GM21723 (cell line): Measurements from ENCODE around the gene NBAS.
"Not testable (repeated sequence)": the region's sequence is repeated elsewhere in the genome, so short reads cannot be mapped to it uniquely, and the experiment has no call there.

Source experiments
- ATAC-seq: cut with Tn5 transposase; IDR thresholded peaks from one replicate; pipeline ENCODE4 v1.9.1; 2021; ENCODE audit warnings: mild to moderate bottlenecking, moderate library complexity; ENCODE audit not compliant: unreplicated experiment

The NBAS gene

DNA sequence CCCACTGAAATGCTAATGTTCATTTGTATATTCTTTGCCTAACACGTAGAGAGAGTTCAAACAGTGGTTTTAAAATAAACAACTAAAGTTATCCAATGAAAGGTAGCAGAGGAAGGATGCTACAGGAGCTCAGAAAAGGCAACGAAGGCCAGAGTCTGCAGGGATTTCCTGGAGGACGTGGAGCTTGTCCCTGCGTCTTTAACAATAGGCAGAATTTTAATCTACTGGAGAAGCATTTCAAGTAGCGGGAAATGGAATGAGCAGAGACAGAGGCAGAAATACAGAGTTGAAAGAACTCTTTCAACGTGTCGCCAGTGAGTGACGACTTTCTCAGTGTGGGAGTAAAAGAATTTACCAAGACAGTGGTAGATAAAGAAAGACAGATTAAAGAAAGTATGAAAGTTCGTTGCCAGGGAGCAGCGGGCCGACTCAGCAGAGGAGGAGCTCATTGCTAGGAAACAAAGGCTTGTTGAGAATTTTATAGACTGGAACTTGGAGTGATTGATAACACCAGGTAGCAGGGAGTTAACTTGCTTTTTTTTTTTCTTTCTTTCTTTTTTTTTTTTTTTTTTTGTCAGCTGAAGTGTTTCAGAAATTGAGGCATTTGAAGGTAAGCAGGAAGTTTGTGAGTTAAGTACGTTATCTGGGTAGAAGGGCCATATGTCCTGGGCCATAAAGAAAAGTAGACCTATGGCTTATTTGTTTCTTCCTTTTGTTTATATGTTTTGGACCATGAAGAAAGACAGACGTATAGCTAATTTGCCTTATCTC lies 625 bp upstream of the NBAS start:
- ATAC-seq = peak; percentile 23

DNA sequence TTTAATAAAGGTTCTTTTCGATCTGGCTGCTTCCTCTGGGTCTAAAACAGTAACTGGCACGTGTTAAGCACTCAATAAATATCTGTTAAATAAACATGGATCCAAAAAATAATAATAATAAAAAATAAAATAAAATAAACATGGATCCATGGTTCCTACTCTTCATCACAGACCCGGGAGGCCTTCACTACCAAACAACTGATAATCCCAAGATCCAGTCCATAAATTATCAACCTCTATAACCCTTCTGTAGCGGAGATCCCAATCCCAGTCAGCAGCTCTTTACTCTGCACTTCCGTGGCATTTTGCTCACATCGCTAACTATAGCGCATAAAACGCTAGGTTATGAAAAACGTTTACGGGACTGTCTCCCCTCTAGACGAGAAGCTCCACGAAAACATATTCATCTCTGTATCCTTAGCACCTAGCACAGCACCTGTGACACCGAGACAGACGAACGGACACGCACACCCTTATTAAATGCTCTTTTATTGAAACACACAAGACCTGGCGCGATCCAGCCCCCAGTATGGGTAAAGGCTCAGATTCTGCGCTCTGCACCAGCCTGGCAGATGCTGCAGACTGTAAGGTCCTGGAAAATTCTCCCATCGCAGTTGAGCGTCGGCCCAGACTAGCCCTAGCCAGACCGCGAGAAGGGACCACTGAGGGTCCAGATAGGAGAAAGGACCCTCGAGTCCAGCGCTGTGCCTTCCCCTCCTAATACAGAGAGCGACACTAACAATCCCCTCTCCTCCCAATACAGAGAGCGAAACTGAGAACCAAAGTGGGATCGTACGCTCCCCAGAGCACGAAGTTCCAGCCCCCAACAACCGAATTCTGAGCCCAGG lies 770 bp downstream of the NBAS start:
- peak; percentile 58 for ATAC-seq

DNA sequence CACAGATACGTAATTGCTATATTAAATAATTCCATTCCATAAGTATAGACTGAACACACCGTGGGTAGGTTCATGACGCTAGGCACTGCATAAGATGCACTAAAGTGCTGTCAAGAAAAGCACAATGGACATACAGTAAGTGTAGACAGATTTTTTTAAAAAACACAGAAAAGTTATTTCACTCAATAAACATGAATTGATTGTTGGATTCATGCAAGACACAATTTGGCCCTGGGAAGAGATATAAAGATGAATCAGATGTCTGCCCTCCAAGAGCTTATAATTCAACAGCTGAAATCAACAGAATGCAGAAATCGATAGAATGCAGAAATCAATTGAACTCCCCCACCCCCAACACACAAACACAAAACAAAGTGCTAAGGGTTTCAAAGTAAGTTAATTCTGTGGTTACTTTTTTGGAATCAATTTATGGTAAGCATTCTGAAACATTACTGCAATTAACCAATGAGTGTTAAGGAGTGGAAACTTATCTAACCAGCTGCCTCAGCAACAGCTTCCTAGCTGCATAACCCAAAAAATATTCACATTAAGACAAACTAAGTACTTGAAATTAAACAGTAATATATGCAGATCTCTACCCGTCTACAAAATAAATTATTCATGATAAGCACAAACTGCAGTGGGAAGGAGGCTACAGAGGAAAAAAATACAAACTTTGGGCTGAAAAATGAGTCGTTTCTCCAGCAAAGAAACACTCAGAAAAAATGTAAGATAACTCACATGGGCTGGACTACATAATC lies 1.6 kb downstream of the NBAS start:
- ATAC-seq = no peak

DNA sequence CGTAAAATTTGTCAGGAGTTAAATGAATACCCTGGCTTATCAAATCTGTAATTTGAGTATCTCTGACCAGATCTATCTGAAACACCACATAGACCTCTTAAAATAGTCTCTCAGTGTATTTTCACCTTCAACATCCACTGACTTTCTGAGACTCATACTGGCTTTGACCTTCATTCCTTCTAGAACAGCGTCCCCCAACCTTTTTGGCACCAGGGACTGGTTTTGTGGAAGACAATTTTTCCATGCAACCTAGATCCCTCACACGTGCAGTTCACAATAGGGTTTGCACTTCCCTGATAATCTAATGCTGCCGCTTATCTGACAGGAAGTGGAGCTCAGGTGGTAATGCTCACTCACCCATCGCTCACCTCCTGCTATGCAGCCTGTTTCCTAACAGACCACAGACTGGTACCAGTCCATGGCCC lies 3.2 kb downstream of the NBAS start:
- no peak for ATAC-seq

DNA sequence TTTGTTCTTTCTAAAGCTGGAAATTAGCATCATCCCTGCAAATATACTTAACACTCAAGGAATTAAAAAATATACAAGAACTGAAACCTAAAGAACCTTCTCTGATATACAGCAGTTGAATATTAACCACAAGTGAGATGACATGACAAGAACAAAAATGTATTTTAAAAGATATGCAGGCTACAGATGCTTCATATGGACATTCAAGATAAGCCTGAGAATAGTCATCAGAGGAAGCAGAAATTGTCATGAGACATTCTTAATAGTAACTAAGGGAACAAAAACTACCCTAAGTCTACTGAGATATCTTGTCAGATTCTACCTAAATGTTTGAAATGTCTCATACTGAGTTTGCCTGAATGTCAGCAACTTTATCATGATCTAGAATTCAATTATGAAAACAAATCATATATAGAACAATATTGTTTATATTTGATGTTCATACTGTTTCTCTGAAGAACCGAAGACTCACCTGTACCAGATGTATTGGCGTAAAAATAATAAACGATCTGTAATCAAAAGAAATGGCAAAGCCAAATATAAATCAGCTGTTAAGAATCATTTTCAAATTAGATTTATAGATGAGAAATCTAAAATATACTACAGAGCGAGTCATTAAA lies 4.7 kb downstream of the NBAS start:
- ATAC-seq = no peak

DNA sequence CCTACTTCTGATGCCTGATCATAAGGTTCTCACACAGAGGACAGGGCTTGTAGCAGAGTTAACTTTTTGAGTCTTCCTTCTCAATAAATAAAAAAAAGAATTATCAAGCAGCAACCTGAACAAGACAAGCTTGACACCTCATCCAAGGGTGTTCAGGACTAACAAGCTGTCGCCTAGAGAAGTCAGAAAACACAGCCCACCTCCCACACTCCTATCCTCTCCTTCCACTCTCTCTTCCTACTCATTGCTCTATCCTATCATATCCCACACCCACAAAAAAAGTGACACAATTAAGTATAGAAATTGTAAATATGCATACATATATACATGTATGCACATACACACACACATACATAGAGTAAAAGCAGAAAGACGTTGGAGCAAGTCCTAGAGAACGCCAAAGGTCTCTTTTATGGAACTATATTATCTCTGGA lies 5.4 kb downstream of the NBAS start:
- ATAC-seq = no peak

DNA sequence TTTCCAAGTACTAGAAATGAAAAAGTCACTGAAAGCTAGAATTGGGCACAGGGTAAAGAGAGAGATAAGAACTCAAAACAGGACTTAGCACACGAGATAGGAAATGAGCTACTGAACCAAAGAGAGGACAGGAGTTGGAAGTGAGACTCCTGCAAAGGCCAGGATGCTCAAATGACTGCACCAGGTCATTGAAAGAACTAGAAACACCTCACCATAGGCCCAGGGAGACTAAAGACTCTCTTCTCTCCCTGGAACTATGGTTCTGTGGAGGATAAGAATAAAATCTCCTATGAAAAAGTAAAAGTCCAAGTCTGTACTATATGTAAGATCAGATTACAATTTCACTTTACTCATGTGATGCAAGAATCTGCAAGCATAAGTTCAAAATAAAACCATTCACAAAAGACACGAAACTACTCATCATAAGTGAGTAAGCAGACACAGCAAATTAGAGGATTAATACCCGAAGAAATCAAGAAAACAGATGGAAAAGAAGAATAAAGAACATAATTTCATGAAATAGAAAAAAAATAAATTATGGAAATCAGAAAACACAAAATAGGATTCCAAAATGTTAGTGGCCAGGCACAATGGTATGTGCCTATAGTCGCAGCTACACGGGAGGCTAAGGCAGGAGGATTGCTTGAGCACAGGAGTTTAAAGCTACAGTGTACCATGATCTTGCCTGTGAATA lies 6.5 kb downstream of the NBAS start:
- ATAC-seq = no peak

DNA sequence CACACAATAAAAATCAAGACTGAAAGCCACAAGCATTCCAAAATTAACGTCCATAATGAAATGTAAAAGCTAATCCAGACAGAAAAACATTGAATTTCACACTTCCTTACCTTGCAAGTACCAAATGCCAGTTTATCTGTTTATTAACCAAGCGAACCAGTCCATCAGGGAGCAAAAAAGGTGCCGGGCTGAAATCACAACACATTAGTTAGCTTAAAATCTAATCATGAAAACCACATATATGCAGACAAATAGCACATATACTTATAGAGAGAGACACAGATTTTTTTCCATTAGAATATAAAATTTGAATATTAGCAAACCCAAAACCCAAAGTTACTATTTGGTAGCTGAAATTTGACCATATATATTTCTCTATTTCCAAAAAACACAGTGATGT lies 7.2 kb downstream of the NBAS start:
- no peak for ATAC-seq

DNA sequence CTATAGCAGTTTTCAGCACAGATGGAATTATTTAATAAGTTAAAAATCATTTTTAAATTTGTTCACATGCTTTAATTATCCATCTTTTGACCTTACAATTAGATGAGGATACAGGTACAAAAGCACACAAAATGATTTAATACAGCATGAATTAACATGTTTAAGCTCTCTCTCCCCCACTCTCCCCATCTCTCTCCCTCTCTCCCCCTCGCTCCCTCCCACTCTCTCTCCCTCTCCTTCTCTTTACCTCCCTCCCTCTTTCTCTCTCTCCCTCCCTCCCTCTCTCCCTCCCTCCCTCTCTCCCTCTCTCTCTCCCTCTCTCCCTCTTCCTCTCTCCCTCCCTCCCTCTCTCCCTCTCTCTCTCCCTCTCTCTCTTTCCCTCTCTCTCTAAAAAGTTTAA lies 7.6 kb downstream of the NBAS start:
- no peak for ATAC-seq

DNA sequence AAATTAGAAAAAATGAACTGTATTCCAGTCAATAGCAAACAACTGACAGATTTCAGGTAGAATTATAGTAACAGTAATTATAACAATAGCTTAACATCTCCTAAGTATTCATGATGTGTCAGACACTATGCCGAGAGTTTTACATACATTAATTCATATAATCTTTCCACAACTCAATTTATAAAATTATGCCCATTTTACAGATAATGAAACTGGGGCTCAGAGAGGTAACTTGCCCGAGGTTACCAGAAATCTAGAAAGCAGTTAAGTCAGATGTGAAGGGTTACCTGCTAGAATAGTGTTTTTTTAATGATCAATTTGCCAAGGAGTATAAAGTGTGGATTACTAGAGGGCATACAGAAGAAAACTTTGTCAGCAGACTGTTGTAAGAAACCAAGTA lies 12.2 kb downstream of the NBAS start:
- no peak for ATAC-seq

DNA sequence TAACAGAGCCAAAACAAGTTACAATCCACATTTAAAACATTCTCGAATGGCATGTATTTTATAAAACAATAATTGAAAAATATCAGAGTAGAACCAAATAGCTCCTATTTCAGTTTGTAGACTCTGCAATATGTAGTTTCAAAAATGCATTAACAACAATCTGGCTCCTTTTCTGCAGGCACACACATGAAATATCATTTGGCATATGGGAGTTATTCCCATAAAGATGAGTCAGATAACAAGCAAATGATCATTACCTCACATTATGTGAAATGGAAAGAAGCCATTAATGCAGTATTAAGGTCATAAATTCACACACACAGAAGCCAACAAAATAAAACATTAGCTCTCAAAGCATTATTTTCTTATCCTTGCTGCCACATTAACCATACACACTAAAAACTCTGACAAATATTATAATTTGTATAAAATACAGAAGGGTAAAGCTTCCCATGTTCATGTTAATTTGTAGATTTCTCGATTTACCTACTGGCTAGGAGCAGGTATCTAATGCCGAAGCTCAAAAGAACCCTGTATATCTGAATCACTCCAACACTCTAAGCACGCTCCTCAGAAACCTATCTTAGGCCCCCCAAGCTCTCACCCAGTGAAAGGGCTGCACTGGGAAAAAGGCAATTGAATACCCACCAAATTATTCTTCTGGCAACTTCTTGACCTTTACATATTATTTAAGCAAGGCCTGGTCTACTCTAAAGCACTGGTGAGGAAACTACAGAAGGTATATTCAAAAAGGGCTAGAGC lies 13.8 kb downstream of the NBAS start:
- ATAC-seq = no peak

DNA sequence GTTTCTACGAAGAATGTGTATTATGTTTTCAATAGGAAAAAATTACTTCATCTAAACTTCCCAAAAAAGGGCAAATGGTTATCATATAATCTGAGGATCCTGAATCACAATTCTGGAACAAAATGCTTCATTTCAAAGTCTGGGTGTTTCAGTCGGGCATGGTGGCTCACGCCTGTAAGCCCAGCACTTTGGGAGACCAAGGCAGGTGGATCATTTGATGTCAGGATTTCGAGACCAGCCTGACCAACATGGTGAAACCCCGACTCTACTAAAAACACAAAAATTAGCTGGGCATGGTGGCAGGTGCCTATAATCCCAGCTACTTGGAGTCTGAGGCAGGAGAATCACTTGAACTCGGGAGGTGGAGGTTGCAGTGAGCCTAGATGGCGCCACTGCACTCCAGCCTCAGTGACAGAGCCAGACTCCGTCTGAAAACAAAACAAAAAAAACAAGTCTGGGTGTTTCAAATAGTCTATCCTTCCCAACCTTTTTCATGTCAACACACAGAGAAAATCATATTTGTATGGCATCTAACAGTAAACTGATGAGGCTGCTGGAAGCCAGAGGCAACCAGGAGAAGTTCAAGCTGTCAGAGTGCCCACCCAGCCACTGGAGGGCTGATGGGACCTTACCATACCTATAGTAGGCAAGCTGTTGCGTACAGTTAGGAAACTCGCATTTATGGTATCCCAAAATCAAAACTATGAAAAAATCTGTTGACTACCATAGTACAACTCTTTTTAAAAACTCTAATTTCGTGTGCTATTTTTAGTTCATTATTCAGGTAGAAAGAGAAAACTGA lies 14.6 kb downstream of the NBAS start:
- no peak for ATAC-seq

DNA sequence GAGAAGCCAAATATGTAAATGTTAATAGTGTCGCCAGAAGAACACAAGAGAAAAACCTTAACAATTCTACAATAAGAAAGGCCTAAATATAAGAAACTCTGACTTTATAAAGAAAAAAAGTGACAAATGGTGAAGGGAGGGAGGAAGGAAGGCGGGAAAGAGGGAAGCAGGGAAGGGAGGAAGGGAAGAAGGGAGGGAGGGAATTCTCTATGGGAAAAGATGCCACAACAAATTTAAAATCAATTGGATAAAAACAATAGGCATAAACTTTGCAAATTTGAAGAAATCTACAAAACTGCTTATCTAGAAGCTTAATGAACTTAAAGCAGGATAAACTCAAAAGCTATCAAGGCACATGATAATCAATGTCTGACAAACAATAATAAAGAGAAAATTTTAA lies 16.9 kb downstream of the NBAS start:
- ATAC-seq = no peak

DNA sequence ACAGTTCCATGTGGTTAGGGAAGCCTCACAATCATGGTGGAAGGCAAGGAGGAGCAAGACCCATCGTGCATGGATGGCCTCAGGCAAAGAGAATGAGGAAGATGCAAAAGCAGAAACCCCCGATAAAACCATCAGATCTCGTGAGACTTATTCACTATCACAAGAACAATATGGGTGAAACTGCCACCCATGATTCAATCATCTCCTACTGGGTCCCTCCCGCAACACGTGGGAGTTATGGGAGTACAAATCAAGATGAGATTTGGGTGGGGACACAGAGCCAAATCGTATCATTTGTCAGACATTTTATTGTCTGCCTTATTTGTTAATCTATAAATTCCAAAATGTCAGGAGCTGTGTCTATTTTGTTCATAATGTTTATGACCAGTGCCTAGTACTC lies 17.6 kb downstream of the NBAS start:
- ATAC-seq = no peak

DNA sequence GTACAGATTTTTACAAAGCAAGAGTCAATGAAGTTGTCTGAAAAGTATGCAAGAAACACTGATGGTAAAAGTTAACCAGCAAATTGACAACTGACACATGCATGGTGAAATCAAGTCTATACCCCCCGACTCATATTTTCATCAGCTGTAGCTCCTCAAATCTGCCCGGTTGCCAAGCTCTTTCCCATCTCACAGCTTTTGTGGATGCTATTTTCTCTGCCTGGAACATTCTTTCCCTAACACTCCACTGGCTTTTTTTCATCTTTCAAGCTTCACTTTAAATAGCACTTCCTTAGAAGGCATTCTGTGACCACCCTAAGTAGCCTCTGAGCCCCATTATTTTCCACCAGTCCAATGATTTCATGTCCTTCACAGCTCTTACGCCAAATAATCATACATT lies 18.1 kb downstream of the NBAS start:
- ATAC-seq = no peak

DNA sequence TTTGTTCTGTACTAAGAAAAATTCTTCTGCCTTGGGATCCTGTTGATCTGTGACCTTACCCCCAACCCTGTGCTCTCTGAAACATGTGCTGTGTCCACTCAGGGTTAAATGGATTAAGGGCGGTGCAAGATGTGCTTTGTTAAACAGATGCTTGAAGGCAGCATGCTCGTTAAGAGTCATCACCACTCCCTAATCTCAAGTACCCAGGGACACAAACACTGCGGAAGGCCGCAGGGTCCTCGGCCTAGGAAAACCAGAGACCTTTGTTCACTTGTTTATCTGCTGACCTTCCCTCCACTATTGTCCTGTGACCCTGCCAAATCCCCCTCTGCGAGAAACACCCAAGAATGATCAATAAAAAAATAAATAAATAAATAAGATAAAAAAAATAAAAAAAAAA lies 18.9 kb downstream of the NBAS start:
- not testable (repeated sequence) for ATAC-seq

DNA sequence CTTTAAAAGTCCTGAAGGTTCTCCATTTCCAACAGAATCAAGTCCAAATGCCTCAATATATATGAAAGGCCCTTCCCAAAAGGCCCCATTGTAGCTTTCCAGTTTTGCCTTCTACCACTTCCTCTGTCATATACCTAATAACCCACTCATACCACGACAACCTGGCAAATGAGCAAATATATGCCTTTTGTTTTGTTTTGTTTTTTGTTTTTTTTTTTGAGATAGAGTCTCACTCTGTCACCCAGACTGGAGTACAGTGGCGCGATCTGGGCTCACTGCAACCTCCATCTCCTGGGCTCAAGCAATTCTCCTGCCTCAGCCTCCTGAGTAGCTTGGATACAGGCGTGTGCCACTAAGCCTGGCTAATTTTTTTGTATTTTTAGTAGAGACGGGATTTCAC lies 20.6 kb downstream of the NBAS start:
- ATAC-seq = peak; percentile 35

DNA sequence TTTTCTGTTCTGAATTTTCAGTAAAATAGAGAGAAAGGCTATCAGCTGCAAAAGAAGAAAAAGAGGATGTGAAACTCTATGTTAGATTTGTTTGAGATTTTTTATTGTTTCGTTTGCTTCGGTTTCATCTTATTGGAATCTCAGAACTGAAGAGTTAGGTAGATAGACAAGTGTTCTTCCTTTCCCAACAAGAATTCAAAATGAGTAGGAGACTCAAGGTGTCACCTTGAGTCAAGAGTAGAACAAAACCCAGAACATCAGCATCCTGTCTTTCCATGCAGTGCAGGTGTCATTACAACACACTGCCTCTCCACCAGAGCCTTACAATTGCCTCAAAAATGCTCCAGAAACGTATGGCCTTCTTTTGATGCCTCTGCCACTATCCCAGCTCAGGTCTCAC lies 21.1 kb downstream of the NBAS start:
- peak; percentile 91 for ATAC-seq

DNA sequence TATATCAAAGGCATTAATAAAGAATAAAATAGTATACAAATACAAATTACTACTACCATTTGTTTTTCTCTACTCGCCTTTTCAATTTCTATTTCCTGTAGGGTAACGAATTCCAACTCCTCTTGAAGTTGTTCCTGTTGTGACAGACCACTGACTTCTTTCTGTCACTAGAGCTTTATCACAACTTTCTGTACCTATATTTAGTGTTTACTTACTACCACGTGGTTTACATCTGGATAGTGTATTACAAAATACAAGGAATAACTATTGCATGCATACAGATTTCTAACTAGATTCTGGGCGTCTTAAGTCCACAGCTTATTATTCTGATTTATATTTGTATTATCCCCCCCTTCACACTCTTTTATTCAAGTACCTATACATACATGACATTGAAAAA lies 22.3 kb downstream of the NBAS start:
- no peak for ATAC-seq
